Germinal center (tissue), 1 donor: ENCODE measurements around the gene PDE8A.

Experiments used
- DNase-seq: peaks from one replicate; pipeline ENCODE4 v3.0.0; 2012; ENCODE audit warnings: mixed read lengths, low spot score

Gene PDE8A

DNA sequence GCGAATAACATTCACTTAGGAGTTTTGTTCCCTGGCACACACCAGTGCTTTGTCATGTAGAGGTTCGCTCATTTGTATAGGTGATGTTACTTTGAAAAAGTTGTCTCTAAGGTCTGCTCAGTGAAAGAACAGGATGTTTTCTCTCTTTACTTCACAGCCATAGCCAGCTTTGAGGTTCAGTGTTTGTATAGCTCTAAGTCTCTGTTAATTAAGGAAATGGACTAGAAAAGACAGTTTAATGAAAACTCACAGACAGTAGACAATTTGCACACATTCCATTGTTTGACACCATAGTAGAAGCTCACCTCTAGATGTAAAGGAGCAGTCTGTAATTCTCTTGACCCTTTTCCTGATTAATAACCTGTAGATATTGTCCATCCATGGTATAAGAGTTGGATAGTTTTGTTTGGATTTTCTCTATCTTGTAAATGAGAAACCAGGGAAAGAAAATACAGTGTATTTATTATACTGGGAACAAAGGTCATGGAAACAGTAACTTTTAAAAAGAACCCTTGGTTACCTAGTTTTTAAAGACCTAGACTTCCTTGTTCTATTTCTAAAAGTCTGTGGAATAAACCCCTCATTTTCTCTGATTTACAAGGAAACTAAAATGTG lies 50.4 kb downstream of the PDE8A start:
- DNase-seq, result no peak

DNA sequence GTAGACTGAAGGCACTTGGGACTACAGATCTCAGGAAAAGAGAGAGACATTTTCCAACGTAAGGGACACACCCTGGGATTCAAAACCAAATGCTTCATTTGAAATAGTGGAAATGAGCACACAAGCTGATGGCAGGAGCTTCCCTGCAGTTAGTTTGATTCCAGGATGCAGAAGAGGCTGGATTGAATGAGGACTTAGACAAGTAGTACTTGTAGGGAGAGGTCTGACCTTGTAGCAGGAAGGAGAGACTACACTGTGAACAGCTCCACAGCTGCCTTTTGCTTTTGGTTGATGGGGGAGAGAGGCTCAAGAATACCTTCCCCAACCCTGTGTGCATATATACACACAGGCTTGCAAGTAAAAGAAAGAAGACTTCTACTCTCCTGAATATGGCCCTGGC lies 51.5 kb downstream of the PDE8A start:
- DNase-seq, result no peak

DNA sequence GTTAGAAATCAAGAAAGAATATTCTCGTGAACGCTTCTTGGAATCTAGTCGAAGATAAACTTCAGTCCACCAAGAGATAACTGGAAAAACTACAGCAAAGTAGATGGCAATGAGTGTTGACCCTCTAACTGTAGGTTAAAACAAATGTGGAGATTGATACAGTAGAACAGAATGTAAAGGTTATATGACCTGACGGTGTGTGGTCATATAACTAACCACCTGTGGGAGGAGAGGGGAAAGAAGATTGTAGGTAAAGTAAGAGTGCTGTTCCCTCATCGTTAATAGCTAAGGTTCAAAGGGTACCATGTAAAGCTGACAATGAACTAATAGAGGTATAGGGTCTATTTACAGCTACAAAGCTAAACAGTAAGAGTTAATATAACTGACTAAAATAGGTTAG lies 52.6 kb downstream of the PDE8A start:
- DNase-seq, result no peak

DNA sequence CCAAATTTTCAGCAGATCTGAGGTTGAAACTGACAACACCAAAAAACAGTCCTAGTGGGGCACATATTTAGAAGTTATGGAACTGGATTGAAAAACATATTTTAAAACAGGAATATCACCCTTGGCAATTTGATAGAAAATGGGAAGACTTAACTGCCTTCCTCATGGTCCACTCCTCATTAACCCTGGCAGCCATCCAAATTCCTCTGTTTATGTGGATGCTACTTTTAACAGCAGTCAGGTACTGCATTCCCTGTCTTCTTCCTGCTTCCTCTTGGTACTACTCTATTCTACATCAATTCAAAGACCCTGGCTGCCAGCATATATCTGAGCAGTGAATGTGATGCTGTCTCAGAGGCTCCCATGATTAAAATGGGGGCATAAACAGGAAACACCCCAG lies 54.3 kb downstream of the PDE8A start:
- no peak for DNase-seq

DNA sequence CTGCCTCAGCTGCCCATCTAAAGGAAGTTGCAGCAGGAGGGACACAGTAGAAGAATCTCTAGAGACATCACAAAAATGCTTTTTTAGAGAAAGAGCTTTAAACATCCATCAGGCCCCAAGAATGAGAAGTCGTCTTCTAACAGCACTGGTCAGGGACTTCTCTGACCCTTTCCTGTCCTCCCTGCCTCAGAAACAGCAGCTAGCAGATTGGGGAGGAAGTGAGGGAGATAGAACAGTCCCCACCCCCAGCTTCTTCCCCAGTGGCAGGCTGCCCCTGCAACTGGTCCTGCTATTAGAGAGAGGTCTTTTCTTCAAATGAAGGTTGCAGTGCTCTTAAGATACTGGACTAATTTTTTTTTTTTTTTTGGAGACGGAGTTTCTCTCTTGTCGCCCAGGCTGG lies 55.1 kb downstream of the PDE8A start:
- no peak for DNase-seq

DNA sequence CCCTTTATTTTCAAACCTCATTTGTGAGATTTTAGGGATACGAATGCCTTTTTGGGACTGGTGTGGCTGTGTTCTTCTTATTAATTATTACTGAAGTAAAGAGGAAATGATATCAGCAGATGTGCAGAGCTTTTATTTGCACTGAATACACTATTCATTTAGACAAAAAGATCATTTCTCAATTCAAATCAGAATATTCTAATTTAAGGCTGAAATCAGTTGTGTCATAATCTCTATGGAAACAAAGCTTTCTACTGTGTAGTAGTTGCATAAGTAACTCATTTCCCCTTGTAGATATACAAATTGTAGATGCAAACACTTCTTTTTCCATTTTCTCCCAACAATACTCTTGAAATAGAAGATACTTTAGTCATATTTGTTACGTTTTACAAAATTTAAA lies 56.0 kb downstream of the PDE8A start:
- DNase-seq, result no peak

DNA sequence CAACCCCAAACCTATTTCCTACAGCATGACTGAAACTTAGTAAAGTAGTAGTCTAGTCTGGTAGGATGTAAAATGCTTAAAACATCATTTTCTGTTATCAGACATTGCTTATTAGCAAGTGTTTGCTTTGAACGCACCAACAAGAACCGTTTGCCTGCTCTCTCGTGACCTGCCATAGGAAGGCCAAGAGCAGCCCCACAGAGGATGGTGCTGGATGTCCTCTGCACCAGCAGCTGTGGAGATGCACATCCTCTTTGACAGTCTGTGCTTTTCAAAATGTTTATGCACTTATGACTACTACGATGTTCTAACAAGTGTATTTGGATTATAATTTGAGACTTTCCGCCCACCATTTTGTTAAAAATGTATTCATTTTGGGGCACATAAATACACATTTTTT lies 59.6 kb downstream of the PDE8A start:
- DNase-seq, result no peak

DNA sequence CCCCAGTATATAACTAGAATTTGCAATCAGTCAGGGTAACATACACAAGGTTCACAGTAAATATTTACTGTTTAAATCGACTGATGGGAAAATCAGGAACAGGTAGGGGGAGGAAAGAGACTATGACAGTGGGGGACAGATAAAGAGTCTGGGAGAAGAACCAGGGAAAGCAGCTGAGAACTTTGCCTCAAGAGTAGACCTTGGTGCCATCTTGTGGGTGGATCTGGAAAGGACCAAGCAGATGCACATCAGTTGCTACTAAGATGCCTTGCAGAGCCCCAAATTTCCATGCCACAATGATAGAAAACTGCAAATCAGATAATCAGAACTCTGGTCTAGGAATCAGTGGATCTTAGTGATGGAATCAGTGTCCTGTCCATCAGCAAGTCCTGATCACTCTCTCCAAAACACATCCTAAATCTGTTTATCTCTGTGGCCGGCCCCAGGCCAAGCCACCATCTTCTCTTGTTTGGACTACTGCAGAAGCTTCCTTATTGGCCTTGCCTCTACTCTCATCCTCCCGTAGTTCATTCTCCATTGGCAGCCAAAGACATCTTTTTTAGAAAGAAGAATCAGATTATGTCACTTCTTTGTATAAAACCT lies 62.7 kb downstream of the PDE8A start:
- no peak for DNase-seq

DNA sequence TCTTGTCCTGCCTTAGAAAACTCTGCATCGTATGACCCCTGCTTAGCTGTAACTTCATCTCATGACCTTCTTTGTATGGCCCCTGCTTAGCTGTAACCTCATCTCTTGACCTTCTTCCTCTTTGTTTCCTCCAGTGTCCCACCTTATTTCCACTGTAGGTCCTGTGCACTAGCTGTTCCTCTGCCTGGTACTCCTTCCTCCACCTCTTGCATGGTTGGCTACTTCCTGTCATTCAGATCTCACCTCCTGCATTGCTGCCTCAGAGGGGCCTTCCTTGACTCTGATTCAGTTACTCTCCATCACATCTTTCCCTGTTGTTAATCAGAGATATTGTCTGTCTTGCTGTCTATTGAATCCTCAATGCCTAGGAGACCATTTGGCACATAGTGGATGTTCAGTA lies 63.2 kb downstream of the PDE8A start:
- no peak for DNase-seq

DNA sequence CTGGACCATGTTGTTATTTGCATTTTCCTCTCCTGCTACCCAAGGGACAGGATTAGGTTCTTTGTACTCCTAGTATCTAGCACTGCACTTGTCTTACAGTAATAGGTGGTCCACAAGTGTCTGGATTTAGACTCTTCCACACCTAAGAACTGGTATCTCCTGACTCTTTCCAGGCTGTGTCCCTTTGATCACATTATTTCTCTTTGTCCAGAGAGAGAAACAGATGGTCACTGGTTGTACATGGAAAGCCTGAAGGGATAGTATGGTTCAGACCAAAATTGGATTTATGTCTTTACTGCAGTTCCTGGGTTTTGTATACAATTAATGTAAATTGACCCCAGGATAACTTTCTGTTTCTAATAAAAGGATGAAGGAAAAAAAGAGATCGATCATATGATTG lies 64.0 kb downstream of the PDE8A start:
- no peak for DNase-seq

DNA sequence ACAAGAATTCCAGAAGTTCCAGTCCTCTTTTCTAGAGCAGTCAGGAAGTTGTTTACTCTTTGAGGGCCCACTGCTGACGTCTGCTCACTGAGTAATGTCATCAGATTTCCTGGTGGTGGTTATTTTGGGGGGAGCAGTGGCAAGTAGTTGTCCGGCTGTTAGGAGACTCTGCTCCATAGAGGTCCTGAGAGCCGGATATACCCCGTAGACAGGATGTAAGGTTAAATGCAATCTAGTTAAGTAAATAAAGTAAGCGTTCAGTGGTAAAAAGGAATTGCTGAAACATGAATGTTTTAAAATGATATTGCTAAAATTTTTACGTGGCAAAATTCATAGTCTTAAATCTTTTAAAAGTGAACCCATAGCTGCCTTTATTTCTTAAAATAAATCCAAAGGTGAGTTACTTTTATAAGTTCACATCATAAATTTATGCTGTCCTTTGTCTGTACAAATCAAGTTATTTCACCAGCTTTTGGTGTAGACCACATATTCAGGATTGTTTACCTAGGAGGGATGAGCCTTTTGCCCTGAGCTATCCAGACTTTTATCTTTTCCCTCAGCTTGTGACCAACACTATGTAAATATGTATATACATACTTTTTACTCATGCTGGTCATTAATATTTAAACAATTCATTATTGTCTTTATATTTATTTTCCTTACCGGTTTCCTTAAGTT lies 65.8 kb downstream of the PDE8A start:
- DNase-seq, result no peak

DNA sequence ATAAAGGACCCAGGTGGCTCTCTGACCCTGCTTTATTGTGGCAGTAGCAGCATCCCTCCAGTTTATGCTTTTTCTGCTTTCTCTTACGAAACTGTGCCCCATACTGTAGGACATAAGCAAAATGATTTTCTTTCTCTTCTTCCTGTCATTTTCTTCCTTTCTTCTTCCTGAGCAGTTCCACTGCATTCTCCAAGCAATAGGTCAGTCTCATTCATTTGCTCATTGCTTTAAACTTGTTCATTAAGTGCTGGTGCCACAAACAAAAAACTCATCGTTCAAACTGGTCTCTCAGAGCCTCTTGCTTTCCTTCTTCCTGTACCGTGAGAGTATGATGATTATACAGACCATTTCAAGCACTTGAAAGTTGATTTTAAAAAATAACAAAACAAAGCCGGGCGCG lies 66.8 kb downstream of the PDE8A start:
- DNase-seq, result no peak

DNA sequence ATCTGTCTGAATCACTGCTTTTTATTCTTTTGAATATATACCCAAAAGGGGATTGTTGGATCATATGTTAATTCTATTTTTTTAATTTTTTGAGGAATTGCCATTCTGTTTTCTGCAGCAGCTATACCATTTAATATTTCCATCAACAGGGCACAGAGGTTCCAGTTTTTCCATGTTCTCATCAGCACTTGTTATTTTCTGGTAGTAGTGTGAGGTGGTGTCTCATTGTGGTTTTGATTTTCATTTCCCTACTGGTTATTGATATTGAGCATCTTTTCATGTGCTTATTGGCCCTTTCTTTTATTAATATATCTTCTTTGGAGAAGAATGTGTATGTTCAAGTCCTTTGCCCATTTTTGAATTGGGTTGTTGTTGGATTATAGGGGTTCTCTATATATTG lies 68.1 kb downstream of the PDE8A start:
- DNase-seq, result no peak

DNA sequence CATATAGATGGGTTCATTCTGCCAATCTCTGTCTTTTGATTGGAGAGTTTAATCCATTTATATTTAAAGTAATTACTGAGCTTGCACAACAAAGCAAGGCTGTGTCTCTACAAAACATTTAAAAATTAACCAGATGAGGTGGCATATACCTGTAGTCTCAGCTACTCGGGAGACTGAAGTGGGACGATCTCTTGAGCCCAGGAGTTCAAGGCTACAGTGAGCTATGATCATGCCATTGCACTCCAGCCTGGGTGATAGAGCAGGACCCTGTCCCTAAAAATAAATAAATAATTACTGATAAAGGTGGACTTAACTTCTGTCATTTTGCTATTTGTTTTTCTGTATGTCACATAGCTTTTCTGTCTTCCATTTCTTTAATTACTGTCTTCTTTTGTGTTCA lies 78.1 kb downstream of the PDE8A start:
- DNase-seq, result no peak

DNA sequence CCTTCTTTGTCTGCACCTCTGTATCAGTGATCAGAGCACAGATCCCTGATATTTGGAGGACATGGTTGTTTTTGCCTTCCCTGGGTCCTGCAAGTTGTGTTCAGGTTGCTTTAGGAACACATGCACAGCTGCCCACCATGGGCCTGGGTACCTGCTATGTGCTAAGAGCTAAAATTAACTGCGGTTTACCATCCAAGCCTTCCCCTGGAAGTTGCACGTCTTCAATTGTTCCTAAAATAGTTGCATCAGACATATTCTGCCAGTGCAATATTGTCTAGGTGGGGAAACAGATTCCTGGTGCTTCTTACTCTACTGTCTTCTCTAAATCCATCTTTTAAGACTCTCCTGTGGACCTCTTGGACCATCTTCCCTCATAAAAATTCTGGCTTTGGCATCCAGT lies 80.9 kb downstream of the PDE8A start:
- no peak for DNase-seq

DNA sequence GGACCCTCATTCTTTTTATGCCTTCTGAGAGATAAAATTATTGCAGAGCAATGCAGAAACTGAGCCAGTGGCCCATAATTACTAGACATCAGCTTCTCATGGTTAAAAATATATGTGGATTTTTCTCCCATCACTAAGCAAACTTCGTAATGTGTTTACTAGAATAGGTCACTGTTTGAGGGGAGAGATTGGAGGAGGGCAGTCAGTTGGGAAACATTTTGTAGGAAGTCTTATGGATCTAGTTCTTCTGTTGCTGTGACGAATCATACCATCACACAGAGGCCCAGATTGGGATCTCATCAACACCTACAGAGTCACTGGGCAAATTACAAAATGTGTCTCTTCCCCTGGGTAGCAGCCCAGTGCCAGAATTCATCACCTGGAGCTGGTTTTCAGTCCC lies 81.4 kb downstream of the PDE8A start:
- DNase-seq, result no peak

DNA sequence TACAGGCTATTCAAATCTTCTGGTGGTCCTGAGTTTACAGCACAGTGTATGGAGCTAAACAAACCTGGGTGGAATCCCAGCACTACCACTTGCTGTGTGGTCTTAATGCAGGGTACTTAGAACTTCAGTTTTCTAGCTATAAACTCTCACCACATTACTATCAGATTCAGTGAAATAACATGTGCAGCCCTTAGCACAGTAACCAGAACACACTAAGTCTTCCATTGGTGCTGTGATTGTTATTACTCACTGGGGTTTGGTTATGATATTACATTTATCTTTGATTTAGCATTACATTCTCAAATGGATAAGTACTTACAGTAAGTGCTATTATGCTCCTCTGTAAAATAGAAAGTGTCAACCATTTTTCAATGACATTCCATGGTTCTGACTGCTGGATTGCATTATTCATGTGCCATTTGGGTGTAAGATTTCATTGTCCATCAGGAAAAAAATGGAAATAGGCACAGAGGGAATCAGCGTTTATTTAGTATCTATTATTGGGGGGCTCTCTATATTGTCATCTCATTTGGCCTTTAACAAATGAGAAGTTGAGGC lies 81.9 kb downstream of the PDE8A start:
- DNase-seq, result no peak

DNA sequence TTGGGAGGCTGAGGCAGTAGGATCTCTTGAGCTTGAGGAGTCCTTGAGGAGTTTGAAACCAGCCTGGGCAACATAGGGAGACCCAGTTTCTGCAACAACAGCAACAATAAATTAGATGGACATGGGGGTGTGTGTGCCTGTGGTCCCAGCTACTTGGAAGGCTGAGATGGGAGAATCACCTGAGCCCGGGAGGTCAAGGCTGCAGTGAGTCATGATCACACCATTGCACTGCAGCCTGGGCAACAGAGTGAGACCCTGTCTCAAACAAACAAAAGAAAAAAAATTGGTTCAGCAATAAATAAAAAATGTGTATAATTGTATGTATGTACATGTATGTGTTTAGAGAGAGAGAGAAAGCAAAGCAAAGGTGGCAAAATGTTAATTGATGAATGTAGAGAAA lies 83.1 kb downstream of the PDE8A start:
- DNase-seq, result no peak

DNA sequence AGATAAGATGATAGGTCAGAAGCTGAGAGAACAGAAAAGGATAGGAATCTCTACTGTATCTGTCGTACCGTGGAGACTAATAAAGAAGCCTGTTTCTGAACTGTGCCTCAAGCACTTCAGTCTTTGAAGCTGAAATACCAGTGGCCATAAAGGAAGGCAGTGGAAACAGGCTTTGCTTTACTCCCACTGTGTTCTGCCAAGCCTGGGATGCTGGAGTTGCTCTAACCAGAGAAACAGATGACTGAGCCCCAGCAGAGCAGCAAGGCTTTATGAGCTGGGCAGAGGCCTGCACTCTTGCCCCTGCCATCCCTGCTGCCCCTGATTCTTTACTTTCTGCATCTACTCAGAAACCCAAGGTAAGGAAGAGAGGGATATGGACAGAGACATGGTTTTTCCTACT lies 89.4 kb downstream of the PDE8A start:
- DNase-seq, result no peak

DNA sequence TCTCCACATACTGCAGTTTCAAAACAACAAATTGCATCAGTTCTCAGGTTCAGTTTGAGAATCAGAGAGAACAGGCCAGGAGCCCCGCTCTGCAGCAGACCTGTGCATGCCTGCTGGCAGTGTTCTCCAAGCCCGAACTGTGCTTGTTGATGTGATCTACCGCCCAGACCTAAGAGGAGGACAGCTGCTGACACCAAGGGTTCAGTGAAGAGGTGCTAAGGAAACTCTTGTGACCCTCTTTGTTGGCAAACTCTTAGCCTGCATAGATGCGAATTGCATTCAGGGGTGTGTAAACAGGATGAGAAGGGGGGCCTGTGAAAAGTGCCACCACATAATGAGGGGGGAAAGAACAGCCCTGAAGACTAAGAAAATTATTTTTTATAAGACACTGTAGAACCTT lies 89.8 kb downstream of the PDE8A start:
- DNase-seq, result no peak

DNA sequence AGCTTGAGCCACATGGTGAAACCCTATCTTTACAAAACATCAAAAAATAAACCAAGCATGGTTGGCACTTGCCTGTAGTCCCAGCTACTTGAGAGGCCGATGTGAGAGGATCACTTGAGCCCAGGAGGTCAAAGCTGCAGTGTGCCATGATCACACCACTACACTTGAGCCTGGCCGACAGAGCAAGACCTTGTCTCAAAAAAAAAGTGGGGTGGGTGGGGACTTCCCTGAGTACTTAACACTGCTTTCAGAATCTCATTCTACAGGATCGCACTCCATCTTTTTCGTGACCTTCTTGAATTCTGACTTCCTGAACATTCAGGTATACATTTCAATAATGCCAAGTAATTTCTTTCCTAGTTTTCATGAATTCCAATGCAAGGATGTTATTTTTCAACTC lies 91.3 kb downstream of the PDE8A start:
- DNase-seq, result no peak

DNA sequence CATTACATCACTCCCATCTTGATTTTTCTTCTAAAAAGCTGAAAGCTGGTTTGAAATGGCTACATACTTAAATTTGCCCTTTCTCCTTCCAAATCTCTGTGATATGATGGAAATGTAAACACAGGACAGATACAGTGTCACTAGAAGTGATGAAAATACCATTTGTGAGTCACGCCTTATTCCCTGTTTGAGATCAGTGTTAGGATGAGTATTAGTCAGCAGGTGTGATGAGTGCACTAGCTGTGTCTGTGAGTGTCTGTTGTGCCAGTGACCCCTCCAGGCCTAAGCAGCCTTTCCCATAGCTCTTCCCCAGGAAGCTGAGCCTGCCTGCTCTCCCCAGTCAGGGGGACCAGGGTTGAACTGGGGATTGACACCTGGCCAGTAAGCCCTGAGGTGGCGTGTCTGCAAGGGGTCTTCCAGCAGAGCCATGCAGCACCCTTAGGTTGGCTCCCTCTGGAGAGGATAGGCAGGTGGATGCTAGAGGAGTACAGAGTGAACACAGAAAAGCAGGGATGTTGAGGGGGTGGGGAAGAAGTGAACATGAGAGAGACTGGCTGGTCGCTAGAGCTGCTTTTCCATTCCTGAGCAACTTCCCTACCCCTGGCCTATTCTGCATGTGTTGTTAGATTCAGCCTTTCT lies 92.0 kb downstream of the PDE8A start:
- DNase-seq, result no peak

DNA sequence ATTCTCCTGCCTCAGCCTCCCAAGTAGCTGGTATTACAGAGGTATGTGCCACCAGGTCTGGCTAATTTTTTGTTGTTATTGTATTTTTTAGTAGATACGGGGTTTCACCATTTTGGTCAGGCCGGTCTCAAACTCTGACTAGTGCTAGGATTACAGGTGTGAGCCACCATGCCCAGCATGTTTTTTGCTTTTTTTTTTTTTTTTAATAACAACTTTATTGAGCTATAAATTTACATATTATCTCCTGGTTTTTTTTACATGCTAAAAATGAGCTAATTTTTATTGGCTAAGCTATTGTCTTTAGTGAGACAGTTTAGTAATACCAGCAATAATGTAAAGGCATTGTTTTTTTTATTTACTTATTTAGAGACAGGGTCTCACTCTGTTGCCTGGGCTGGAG lies 105.2 kb downstream of the PDE8A start:
- no peak for DNase-seq
